ENCODE results near the gene CCDC192. TPM values are rescaled to one million over a fixed set of nuclear protein-coding genes. Genes with fewer than 3 reads are reported as not detected.

The CCDC192 gene
- total RNA-seq, 4 donors from 2014 or later = 0.35 to 1.3 TPM; not detected in 2

- TF ChIP-seq CTCF (IDR thresholded peaks at IDR 0.05) = no peak
- no peak for TF ChIP-seq POLR2A (IDR thresholded peaks at IDR 0.05)
- H3K4me1 ChIP-seq = no peaks in the 10 kb centered on the region
- no peak for DNase-seq
- no peaks in the 10 kb centered on the region for H3K27me3 ChIP-seq
- no peaks in the 10 kb centered on the region for H3K9me3 ChIP-seq
- H3K27ac ChIP-seq = no peak overlapping the region
- intact Hi-C loops (cut with DNase I; ENCODE audit: low total_unique reads) = no loop called here
- no peak overlapping the region for H3K4me3 ChIP-seq
- H3K36me3 ChIP-seq = no peaks in the 10 kb centered on the region
Observed at GRCh38 chr5:127886081-127886480, 182.9 kb downstream of the CCDC192 start.

GRCh38 chr5:127887282-127887681 lies 184.1 kb downstream of the CCDC192 start:
- H3K27ac ChIP-seq = no peak overlapping the region
- intact Hi-C loops (cut with DNase I; ENCODE audit: low total_unique reads) = no loop called here
- TF ChIP-seq POLR2A (IDR thresholded peaks at IDR 0.05) (no peak), CTCF (IDR thresholded peaks at IDR 0.05) (no peak)
- H3K9me3 ChIP-seq = no peaks in the 10 kb centered on the region
- H3K36me3 ChIP-seq = no peaks in the 10 kb centered on the region
- no peak overlapping the region for H3K4me3 ChIP-seq
- no peaks in the 10 kb centered on the region for H3K27me3 ChIP-seq
- no peak for DNase-seq
- no peaks in the 10 kb centered on the region for H3K4me1 ChIP-seq

GRCh38 chr5:127891942-127892341 lies 188.8 kb downstream of the CCDC192 start:
- H3K27me3 ChIP-seq = no peaks in the 10 kb centered on the region
- H3K9me3 ChIP-seq = no peaks in the 10 kb centered on the region
- H3K36me3 ChIP-seq = no peaks in the 10 kb centered on the region
- no peak for DNase-seq
- intact Hi-C loops (cut with DNase I; ENCODE audit: low total_unique reads) = no loop called here
- TF ChIP-seq POLR2A (IDR thresholded peaks at IDR 0.05) = no peak
- no peak for TF ChIP-seq CTCF (IDR thresholded peaks at IDR 0.05)
- H3K27ac ChIP-seq = no peak overlapping the region
- no peaks in the 10 kb centered on the region for H3K4me1 ChIP-seq
- H3K4me3 ChIP-seq = no peak overlapping the region

GRCh38 chr5:127892467-127893207 lies 189.4 kb downstream of the CCDC192 start:
- TF ChIP-seq CTCF (IDR thresholded peaks at IDR 0.05) = no peak
- TF ChIP-seq POLR2A (IDR thresholded peaks at IDR 0.05) = no peak
- Histone ChIP-seq H3K36me3 (no peaks in the 10 kb centered on the region), H3K9me3 (no peaks in the 10 kb centered on the region), H3K4me3 (no peak overlapping the region), H3K27me3 (no peaks in the 10 kb centered on the region), H3K4me1 (no peaks in the 10 kb centered on the region), H3K27ac (no peak overlapping the region)
- DNase-seq = no peak
- intact Hi-C loops (cut with DNase I; ENCODE audit: low total_unique reads) = no loop called here

- Histone ChIP-seq H3K9me3 (no peaks in the 10 kb centered on the region), H3K4me1 (no peaks in the 10 kb centered on the region), H3K27ac (no peak overlapping the region), H3K36me3 (no peaks in the 10 kb centered on the region), H3K4me3 (no peak overlapping the region), H3K27me3 (no peaks in the 10 kb centered on the region)
- TF ChIP-seq POLR2A (IDR thresholded peaks at IDR 0.05) = no peak
- TF ChIP-seq CTCF (IDR thresholded peaks at IDR 0.05) = no peak
- intact Hi-C loops (cut with DNase I; ENCODE audit: low total_unique reads) = no loop called here
- no peak for DNase-seq
Observed at GRCh38 chr5:127893232-127893631, 190.0 kb downstream of the CCDC192 start.
